Measurements from ENCODE around the gene PDLIM7.

PDLIM7 gene

GRCh38 chr5:177440990-177441780, 56.2 kb downstream of the PDLIM7 start:
- no peak for DNase-seq

- no peak for DNase-seq
Measured at GRCh38 chr5:177440211-177440989, 57.0 kb downstream of the PDLIM7 start.

GRCh38 chr5:177439518-177440053, 57.8 kb downstream of the PDLIM7 start:
- DNase-seq: no peak

- no peak for DNase-seq
Measured at GRCh38 chr5:177438468-177438867, 58.9 kb downstream of the PDLIM7 start.

- no peak for DNase-seq
Measured at GRCh38 chr5:177437623-177438022, 59.8 kb downstream of the PDLIM7 start.

GRCh38 chr5:177435847-177436536, 61.4 kb downstream of the PDLIM7 start:
- no peak for DNase-seq

GRCh38 chr5:177434942-177435738, 62.3 kb downstream of the PDLIM7 start:
- no peak for DNase-seq

- DNase-seq: no peak
Measured at GRCh38 chr5:177434437-177434836, 63.0 kb downstream of the PDLIM7 start.

GRCh38 chr5:177433658-177434217, 63.7 kb downstream of the PDLIM7 start:
- no peak for DNase-seq
